HCT116 (cell line): ENCODE measurements around the gene ITGAL. TPM values are rescaled to one million over a fixed set of nuclear protein-coding genes. Genes with fewer than 3 reads are reported as not detected.

Experiments used
- ATAC-seq: fragments of 200-7000 bp; cut with Tn5 transposase; 2 replicates; pipeline ENCODE4 v1.9.1; 2020; ENCODE audit warnings: mild to moderate bottlenecking, moderate library complexity
- BruUV-seq: library from RNA; stranded (reverse); fragments of 400-500 nt; replicated peaks from 2 replicates; lab custom pipeline; 2021; lab: Mats Ljungman, UMichigan
- CTCF ChIA-PET: fragments of 300-600 bp; sonication (Branson Sonifier 250); formaldehyde crosslinking; loops from one replicate; lab custom pipeline; 2021; ENCODE audit warnings: antibody characterized with exemption; lab: Charles Lee
- POLR2A ChIA-PET: fragments of 300-600, 350-600 bp; sonication (Branson Sonifier 250); formaldehyde crosslinking; loops from one replicate; lab custom pipeline; 2021; ENCODE audit warnings: antibody characterized with exemption; lab: Charles Lee
- RAD21 ChIA-PET, 2 experiments: fragments of 300-600 bp; sonication (Branson Sonifier 250); formaldehyde crosslinking; loops; one replicate each; lab custom pipeline; 2023; ENCODE audit warnings: low total read pairs in 2 of 2; ENCODE audit not compliant: uncharacterized antibody in 2 of 2, unreplicated experiment in 2 of 2, low non-redundant PET in 1 of 2; lab: Charles Lee
- DNase-seq: peaks from one replicate; pipeline ENCODE4 v3.0.0-alpha.2; 2010; ENCODE audit warnings: low read depth, low spot score
- H2AFZ ChIP-seq: fragments of 200-600 bp; shearing (Covaris generic), sonication (generic); 2 replicates; pipeline ENCODE4 v1.6.1; 2017; ENCODE audit warnings: low read depth, mixed run types, mixed read lengths, antibody characterized with exemption, low read length; ENCODE audit not compliant: poor library complexity, severe bottlenecking
- H3K27ac ChIP-seq: 2 replicates; pipeline ENCODE4 v1.5.1; 2012; ENCODE audit warnings: low read depth, low read length
- H3K27me3 ChIP-seq: fragments of 200-600 bp; sonication (generic); 2 replicates; pipeline ENCODE4 v1.6.1; 2016; ENCODE audit warnings: mixed run types, low read length, mixed read lengths; ENCODE audit not compliant: insufficient read depth
- H3K36me3 ChIP-seq, 2 experiments: fragments of 200-500 bp in 1 of 2; fragments of 200-600 bp in 1 of 2; sonication (Bioruptor generic) in 1 of 2; sonication (generic) in 1 of 2; 2 replicates each; pipeline versions ENCODE4 v1.5.1 to v1.6.1; 2014 to 2016; ENCODE audit warnings: low read length in 2 of 2, inconsistent platforms in 1 of 2, mixed read lengths in 1 of 2, mixed run types in 1 of 2; ENCODE audit not compliant: insufficient read depth in 2 of 2, control insufficient read depth in 1 of 2
- H3K4me1 ChIP-seq, 2 experiments: fragments of 200-600 bp in 1 of 2; sonication (generic) in 1 of 2; 2 replicates each; pipeline versions ENCODE4 v1.5.1 to v1.6.1; 2012 to 2017; ENCODE audit warnings: low read length in 2 of 2, inconsistent platforms in 1 of 2, mild to moderate bottlenecking in 1 of 2, mixed read lengths in 1 of 2, mixed run types in 1 of 2, moderate library complexity in 1 of 2; ENCODE audit not compliant: insufficient read depth in 2 of 2, control insufficient read depth in 1 of 2
- H3K4me2 ChIP-seq: fragments of 200-600 bp; sonication (generic); 2 replicates; pipeline ENCODE4 v1.6.1; 2017; ENCODE audit warnings: mixed run types, low read length, mixed read lengths
- H3K4me3 ChIP-seq, 2 experiments: fragments of 200-600 bp in 1 of 2; sonication (generic) in 1 of 2; replicated peaks in 1 of 2; 2 replicates each; pipeline ENCODE4 v1.5.1; 2011 to 2016; ENCODE audit warnings: low read length in 2 of 2, control low read depth in 1 of 2, low read depth in 1 of 2, mild to moderate bottlenecking in 1 of 2, mixed read lengths in 1 of 2, mixed run types in 1 of 2
- H3K79me2 ChIP-seq: fragments of 200-600 bp; sonication (generic); 2 replicates; pipeline ENCODE4 v1.6.1; 2017; ENCODE audit warnings: mild to moderate bottlenecking, mixed run types, low read length, moderate library complexity, mixed read lengths; ENCODE audit not compliant: insufficient read depth
- H3K9ac ChIP-seq: fragments of 200-600 bp; sonication (generic); 2 replicates; pipeline ENCODE4 v1.6.1; 2016; ENCODE audit warnings: low read length, mixed read lengths
- H3K9me2 ChIP-seq: fragments of 200-600 bp; sonication (generic), shearing (Covaris generic); 2 replicates; pipeline ENCODE4 v1.6.1; 2017; ENCODE audit warnings: mixed run types, mild to moderate bottlenecking, moderate library complexity; ENCODE audit not compliant: insufficient read depth
- H3K9me3 ChIP-seq, 2 experiments: fragments of 200-500 bp in 1 of 2; fragments of 200-600 bp in 1 of 2; sonication (Bioruptor generic) in 1 of 2; sonication (generic) in 1 of 2; 2 replicates each; pipeline ENCODE4 v1.6.1; 2014 to 2017; ENCODE audit warnings: low read length in 2 of 2, mixed read lengths in 2 of 2, inconsistent platforms in 1 of 2, low read depth in 1 of 2, mild to moderate bottlenecking in 1 of 2, mixed run types in 1 of 2, moderate library complexity in 1 of 2; ENCODE audit not compliant: control insufficient read depth in 1 of 2, insufficient read depth in 1 of 2
- H4K20me1 ChIP-seq: fragments of 200-600 bp; sonication (generic), shearing (Covaris generic); 2 replicates; pipeline ENCODE4 v1.6.1; 2017; ENCODE audit warnings: mixed run types, mild to moderate bottlenecking, moderate library complexity; ENCODE audit not compliant: insufficient read depth
- CBX3 ChIP-seq: IDR thresholded peaks from 2 replicates; pipeline ENCODE4 v1.6.1; 2012; ENCODE audit warnings: low read depth
- CTCF ChIP-seq, 3 experiments: fragments of 200-600 bp in 1 of 3; sonication (generic) in 1 of 3; IDR thresholded peaks in 2 of 3; conservative IDR thresholded peaks in 1 of 3; 2 replicates each; pipeline ENCODE4 v1.5.1; 2012 to 2017; ENCODE audit warnings: low read depth in 2 of 3, low read length in 2 of 3, antibody characterized with exemption in 1 of 3, borderline replicate concordance in 1 of 3, control low read depth in 1 of 3, mild to moderate bottlenecking in 1 of 3, mixed read lengths in 1 of 3, mixed run types in 1 of 3, moderate library complexity in 1 of 3; ENCODE audit not compliant: insufficient read depth in 1 of 3
- EGR1 ChIP-seq: IDR thresholded peaks from 2 replicates; pipeline ENCODE4 v1.6.1; 2012; ENCODE audit warnings: low read depth
- ELF1 ChIP-seq: IDR thresholded peaks from 2 replicates; pipeline ENCODE4 v1.6.1; 2012; ENCODE audit warnings: low read depth, borderline replicate concordance
- EZH2phosphoT487 ChIP-seq: fragments of 200-600 bp; IDR thresholded peaks from 2 replicates; pipeline ENCODE4 v1.6.1; 2018; ENCODE audit warnings: antibody characterized with exemption, borderline replicate concordance
- FOSL1 ChIP-seq: IDR thresholded peaks from 2 replicates; pipeline ENCODE4 v1.6.1; 2012; ENCODE audit warnings: low read depth
- JUND ChIP-seq: IDR thresholded peaks from 2 replicates; pipeline ENCODE4 v1.6.1; 2012
- MAX ChIP-seq: IDR thresholded peaks from 2 replicates; pipeline ENCODE4 v1.6.1; 2012
- POLR2A ChIP-seq: IDR thresholded peaks from 2 replicates; pipeline ENCODE4 v1.7.0; 2011; ENCODE audit warnings: borderline replicate concordance; ENCODE audit not compliant: insufficient read depth, insufficient read length; ENCODE audit errors: extremely low read depth
- POLR2AphosphoS5 ChIP-seq: IDR thresholded peaks from 2 replicates; pipeline ENCODE4 v1.6.1; 2011; ENCODE audit warnings: mild to moderate bottlenecking, low read depth, low read length, moderate library complexity
- RAD21 ChIP-seq: IDR thresholded peaks from 2 replicates; pipeline ENCODE4 v1.6.1; 2012; ENCODE audit warnings: low read depth, mild to moderate bottlenecking
- SRF ChIP-seq: IDR thresholded peaks from 2 replicates; pipeline ENCODE4 v1.6.1; 2012; ENCODE audit warnings: low read depth
- ZFX ChIP-seq: fragments of 450-650 bp; IDR thresholded peaks from 2 replicates; pipeline ENCODE4 v1.6.1; 2017
- ZNF274 ChIP-seq: fragments of 200-500 bp; sonication (Bioruptor generic); IDR thresholded peaks from 2 replicates; pipeline ENCODE4 v1.6.1; 2014; ENCODE audit warnings: mild to moderate bottlenecking, low read depth, low read length, inconsistent platforms
- intact Hi-C: fragments of 100-400 bp; cut with micrococcal nuclease; formaldehyde crosslinking; loops from 2 replicates; pipeline ENCODE4 v1.10.0; 2022
- total RNA-seq: library from RNA; stranded (reverse); gene quantifications from one replicate; pipeline ENCODE4 v1.2.1, GENCODE V29; 2021; ENCODE audit not compliant: unreplicated experiment

The ITGAL gene
- total RNA-seq, 1 experiment from 2014 or later: 1.4 TPM

GRCh38 chr16:30430428-30430970, 42.0 kb upstream of the ITGAL start:
- peaks cover 6 to 21% of the 10 kb centered on the region in 2 experiments; a peak in 3 of 4 replicates for H3K36me3 ChIP-seq
- H3K4me3 ChIP-seq: peak overlapping the region in 1 of 2 experiments; percentile 17; a peak in 1 of 4 replicates
- POLR2A ChIA-PET: interaction anchor here (0.9 to 1.3 kb wide), 12 partner anchors 12 to 204 kb away, joined by 3 to 15 read pairs (median 4); partner anchors contain the start of genes SEPHS2, ZNF48, ZNF689 and ZNF747
- peak overlapping the region; percentile 96 for H3K9ac ChIP-seq
- H4K20me1 ChIP-seq: no peaks in the 10 kb centered on the region
- CTCF ChIA-PET: interaction anchor here (0.5 to 2.4 kb wide), 27 partner anchors 9 to 338 kb away, joined by 3 to 52 read pairs (median 7); partner anchors contain the start of genes FBRS, PRR14, TBX6 and ZNF48
- BruUV-seq: TSS peak; percentile 91
- peaks cover 8 to 29% of the 10 kb centered on the region in 2 experiments for H3K4me1 ChIP-seq
- H2AFZ ChIP-seq: peak overlapping the region; percentile 12
- H3K4me2 ChIP-seq: peak overlapping the region; percentile 89
- no peaks in the 10 kb centered on the region for H3K9me3 ChIP-seq
- TF ChIP-seq ZNF274: no peak
- TF ChIP-seq SRF: no peak
- no peak for TF ChIP-seq POLR2AphosphoS5
- no peak for TF ChIP-seq EGR1
- TF ChIP-seq FOSL1: no peak
- TF ChIP-seq CTCF (IDR thresholded peaks at IDR 0.05 in 2 of 3, conservative IDR thresholded peaks at IDR 0.05 in 1 of 3; ENCODE audit: borderline replicate concordance in 1 of 3, insufficient read depth in 1 of 3, low read depth in 2 of 3, low read length in 2 of 3): peak in 1 of 3 experiments; percentile 83; a peak in 3 of 6 replicates
- no peak; the same call in 1 of the 2 replicates for TF ChIP-seq CBX3
- no peak for TF ChIP-seq JUND
- TF ChIP-seq POLR2A: peak; percentile 29
- TF ChIP-seq MAX: peak; percentile 72
- TF ChIP-seq ZFX: peak; percentile 67; the same call in 1 of the 2 replicates
- TF ChIP-seq RAD21: 0 out of 2 replicates have a peak, but pooled peaks have one; percentile 15
- TF ChIP-seq EZH2phosphoT487: no peak
- no peak for TF ChIP-seq ELF1
- RAD21 ChIA-PET: interaction anchor here (0.8 to 1.6 kb wide), 9 partner anchors 13 to 220 kb away, joined by 3 to 18 read pairs (median 5); partner anchors contain the start of genes PRR14 (in 1 of the 2), ZNF688 (in 1 of the 2), ZNF747 (in 1 of the 2) and ZNF764 (in 1 of the 2)
- H3K27ac ChIP-seq: peak overlapping the region; percentile 63
- no peaks in the 10 kb centered on the region for H3K9me2 ChIP-seq
- intact Hi-C loops: loop anchor here (5.0 kb wide), 3 partner anchors 97 to 197 kb away; partner anchors contain the start of gene ZNF768
- ATAC-seq (peak; percentile 46), DNase-seq (no peak)
- peaks cover 41% of the 10 kb centered on the region for H3K79me2 ChIP-seq
- H3K27me3 ChIP-seq: no peaks in the 10 kb centered on the region
